Trophoblast cell (in vitro differentiated cells and primary cell): ENCODE measurements around the gene RMDN2.

ENCODE experiments used
- DNase-seq, 2 donors: peaks; one replicate each; pipeline ENCODE4 v3.0.0-alpha.2; 2016
- H2AFZ ChIP-seq: 2 replicates; pipeline ENCODE4 v1.6.1; 2013; ENCODE audit warnings: low read length, moderate library complexity, mild to moderate bottlenecking; ENCODE audit not compliant: insufficient read depth, poor library complexity
- H2AK5ac ChIP-seq: 2 replicates; pipeline ENCODE4 v1.6.1; 2013; ENCODE audit warnings: mild to moderate bottlenecking, low read length
- H2BK120ac ChIP-seq: 2 replicates; pipeline ENCODE4 v1.6.1; 2013; ENCODE audit warnings: low read length, mild to moderate bottlenecking, moderate library complexity; ENCODE audit not compliant: insufficient read depth, poor library complexity
- H2BK12ac ChIP-seq: 2 replicates; pipeline ENCODE4 v1.6.1; 2013; ENCODE audit warnings: mild to moderate bottlenecking, low read length, moderate library complexity
- H2BK5ac ChIP-seq: 2 replicates; pipeline ENCODE4 v1.6.1; 2013; ENCODE audit warnings: low read length, low read depth, moderate library complexity, mild to moderate bottlenecking; ENCODE audit not compliant: poor library complexity
- H3K14ac ChIP-seq: 2 replicates; pipeline ENCODE4 v1.6.1; 2013; ENCODE audit warnings: mild to moderate bottlenecking, low read length
- H3K18ac ChIP-seq: 2 replicates; pipeline ENCODE4 v1.6.1; 2013; ENCODE audit warnings: mild to moderate bottlenecking, low read length
- H3K23ac ChIP-seq: 2 replicates; pipeline ENCODE4 v1.6.1; 2013; ENCODE audit warnings: low read length
- H3K27ac ChIP-seq: 2 replicates; pipeline ENCODE4 v1.5.1; 2013; ENCODE audit warnings: low read depth, mild to moderate bottlenecking, inconsistent platforms, low read length, moderate library complexity
- H3K27me3 ChIP-seq: 2 replicates; pipeline ENCODE4 v1.6.1; 2013; ENCODE audit warnings: inconsistent platforms, mild to moderate bottlenecking, low read length, moderate library complexity; ENCODE audit not compliant: insufficient read depth
- H3K36me3 ChIP-seq, 2 experiments: 1 replicate in 1 of 2; 2 replicates in 1 of 2; pipeline ENCODE4 v1.6.1; 2013; ENCODE audit warnings: low read length in 2 of 2, mild to moderate bottlenecking in 2 of 2, moderate library complexity in 1 of 2; ENCODE audit not compliant: insufficient read depth in 2 of 2, control insufficient read depth in 1 of 2
- H3K4ac ChIP-seq: 2 replicates; pipeline ENCODE4 v1.6.1; 2013; ENCODE audit warnings: low read depth, mild to moderate bottlenecking, low read length, moderate library complexity
- H3K4me1 ChIP-seq, 2 experiments: 1 replicate in 1 of 2; 2 replicates in 1 of 2; pipeline ENCODE4 v1.6.1; 2013; ENCODE audit warnings: low read length in 2 of 2, mild to moderate bottlenecking in 2 of 2, moderate library complexity in 1 of 2; ENCODE audit not compliant: insufficient read depth in 2 of 2, control insufficient read depth in 1 of 2
- H3K4me2 ChIP-seq: 2 replicates; pipeline ENCODE4 v1.6.1; 2013; ENCODE audit warnings: inconsistent platforms, mild to moderate bottlenecking, low read length, moderate library complexity
- H3K4me3 ChIP-seq: 2 replicates; pipeline ENCODE4 v1.5.1; 2013; ENCODE audit warnings: mild to moderate bottlenecking, low read depth, low read length, inconsistent platforms
- H3K79me1 ChIP-seq: one replicate; pipeline ENCODE4 v1.6.1; 2013; ENCODE audit warnings: low read length
- H3K79me2 ChIP-seq: 2 replicates; pipeline ENCODE4 v1.6.1; 2013; ENCODE audit warnings: low read length, mild to moderate bottlenecking; ENCODE audit not compliant: control insufficient read depth, insufficient read depth, poor library complexity
- H3K9ac ChIP-seq: 2 replicates; pipeline ENCODE4 v1.6.1; 2013; ENCODE audit warnings: mild to moderate bottlenecking, low read length
- H3K9me3 ChIP-seq: 2 replicates; pipeline ENCODE4 v1.6.1; 2013; ENCODE audit warnings: low read depth, mild to moderate bottlenecking, control low read depth, inconsistent platforms, low read length; ENCODE audit not compliant: insufficient read depth
- H4K12ac ChIP-seq: 2 replicates; pipeline ENCODE4 v1.6.1; 2013; ENCODE audit warnings: low read depth, mild to moderate bottlenecking, low read length, moderate library complexity
- H4K8ac ChIP-seq: 2 replicates; pipeline ENCODE4 v1.6.1; 2013; ENCODE audit warnings: low read depth, mild to moderate bottlenecking, low read length, moderate library complexity
- H4K91ac ChIP-seq: one replicate; pipeline ENCODE4 v1.6.1; 2013; ENCODE audit warnings: low read depth, mild to moderate bottlenecking, low read length, moderate library complexity
- WGBS: extraction: QIAGEN DNeasy Blood & Tissue Kit; methylation state at CpG from one replicate; pipeline ENCODE4 v1.1.7; 2013; ENCODE audit warnings: missing lambda C conversion rate; ENCODE audit not compliant: insufficient read length, insufficient coverage; ENCODE audit errors: extremely low coverage; 5-methylcytosine and 5-hydroxymethylcytosine counted together

RMDN2 gene

GRCh38 chr2:38010995-38011394, 85.9 kb downstream of the RMDN2 start:
- Histone ChIP-seq H4K12ac (no peak overlapping the region), H2BK120ac (no peak overlapping the region), H4K91ac (no peak overlapping the region), H3K4me3 (no peak overlapping the region), H3K4ac (no peak overlapping the region), H3K14ac (no peak overlapping the region), H2BK5ac (no peak overlapping the region), H3K79me1 (no peaks in the 10 kb centered on the region), H3K23ac (no peak overlapping the region), H3K36me3 (no peaks in the 10 kb centered on the region), H3K4me1 (no peaks in the 10 kb centered on the region), H2BK12ac (no peak overlapping the region), H2AFZ (no peak overlapping the region), H3K27ac (no peak overlapping the region), H3K4me2 (no peak overlapping the region), H2AK5ac (no peak overlapping the region), H3K9ac (no peak overlapping the region), H3K9me3 (no peaks in the 10 kb centered on the region), H3K79me2 (no peaks in the 10 kb centered on the region), H3K18ac (no peak overlapping the region), H4K8ac (no peak overlapping the region), H3K27me3 (no peaks in the 10 kb centered on the region)
- DNase-seq = no peak
- no CpG with 5 or more reads among the region's 1 CpG for WGBS

GRCh38 chr2:38013158-38013752, 88.2 kb downstream of the RMDN2 start:
- no peaks in the 10 kb centered on the region for H3K79me1 ChIP-seq
- no peak overlapping the region for H2AFZ ChIP-seq
- H4K8ac ChIP-seq = no peak overlapping the region
- no peak for DNase-seq
- no peak overlapping the region for H2BK120ac ChIP-seq
- H3K36me3 ChIP-seq = no peaks in the 10 kb centered on the region
- H3K14ac ChIP-seq = no peak overlapping the region
- H2BK12ac ChIP-seq = no peak overlapping the region
- no peak overlapping the region for H4K91ac ChIP-seq
- H3K27ac ChIP-seq = no peak overlapping the region
- no peak overlapping the region for H3K4ac ChIP-seq
- no peaks in the 10 kb centered on the region for H3K9me3 ChIP-seq
- no peak overlapping the region for H3K18ac ChIP-seq
- H4K12ac ChIP-seq = no peak overlapping the region
- no peaks in the 10 kb centered on the region for H3K27me3 ChIP-seq
- H2AK5ac ChIP-seq = no peak overlapping the region
- no peak overlapping the region for H3K4me2 ChIP-seq
- H3K4me3 ChIP-seq = no peak overlapping the region
- no peak overlapping the region for H2BK5ac ChIP-seq
- no peaks in the 10 kb centered on the region for H3K79me2 ChIP-seq
- H3K23ac ChIP-seq = no peak overlapping the region
- no CpG with 5 or more reads among the region's 3 CpGs for WGBS
- H3K4me1 ChIP-seq = no peaks in the 10 kb centered on the region
- no peak overlapping the region for H3K9ac ChIP-seq

GRCh38 chr2:38016219-38016618, 91.1 kb downstream of the RMDN2 start:
- Histone ChIP-seq H2BK12ac (no peak overlapping the region), H3K4me1 (no peaks in the 10 kb centered on the region), H3K79me1 (no peaks in the 10 kb centered on the region), H2AK5ac (no peak overlapping the region), H4K8ac (no peak overlapping the region), H3K4me2 (no peak overlapping the region), H3K18ac (no peak overlapping the region), H3K36me3 (no peaks in the 10 kb centered on the region), H3K27me3 (no peaks in the 10 kb centered on the region), H3K14ac (no peak overlapping the region), H3K23ac (no peak overlapping the region), H2AFZ (no peak overlapping the region), H4K12ac (no peak overlapping the region), H4K91ac (no peak overlapping the region), H3K4me3 (no peak overlapping the region), H3K9me3 (no peaks in the 10 kb centered on the region), H3K79me2 (no peaks in the 10 kb centered on the region), H3K4ac (no peak overlapping the region), H2BK5ac (no peak overlapping the region), H2BK120ac (no peak overlapping the region), H3K9ac (no peak overlapping the region), H3K27ac (no peak overlapping the region)
- WGBS = no CpG with 5 or more reads among the region's 1 CpG
- peak in 1 of 2 donors; percentile 4 for DNase-seq

DNA sequence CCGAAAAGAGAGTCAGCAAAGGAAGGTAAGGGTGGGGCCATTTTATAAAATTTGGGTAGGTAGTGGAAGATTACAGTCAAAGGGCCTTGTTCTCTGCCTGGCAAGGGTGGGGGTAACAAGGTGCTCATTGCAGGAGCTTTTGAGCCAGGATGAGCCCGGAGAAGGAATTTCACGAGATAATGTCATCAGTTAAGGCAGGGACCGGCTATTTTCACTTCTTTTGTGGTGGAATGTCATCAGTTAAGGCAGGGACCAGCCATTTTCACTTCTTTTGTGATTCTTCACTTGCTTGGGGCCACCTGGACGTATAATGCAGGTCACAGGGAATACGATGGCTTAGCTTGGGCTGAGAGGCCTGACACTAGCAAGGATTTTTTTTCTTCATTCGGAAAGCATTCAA, 92.7 kb downstream of the RMDN2 start:
- Histone ChIP-seq H3K18ac (no peak overlapping the region), H3K9me3 (no peaks in the 10 kb centered on the region), H3K9ac (no peak overlapping the region), H3K4me1 (no peaks in the 10 kb centered on the region), H2AK5ac (no peak overlapping the region), H3K79me2 (no peaks in the 10 kb centered on the region), H2BK5ac (no peak overlapping the region), H3K4ac (no peak overlapping the region), H3K23ac (no peak overlapping the region), H4K8ac (no peak overlapping the region), H3K27me3 (no peaks in the 10 kb centered on the region), H3K79me1 (no peaks in the 10 kb centered on the region), H2AFZ (no peak overlapping the region), H3K14ac (no peak overlapping the region), H3K4me2 (no peak overlapping the region), H4K12ac (no peak overlapping the region), H3K36me3 (no peaks in the 10 kb centered on the region), H2BK120ac (no peak overlapping the region), H3K27ac (no peak overlapping the region), H2BK12ac (no peak overlapping the region), H3K4me3 (no peak overlapping the region), H4K91ac (no peak overlapping the region)
- no peak for DNase-seq
- no CpG with 5 or more reads among the region's 7 CpGs for WGBS
